Parietal lobe (tissue), 2 donors: ENCODE results near the gene TXNRD3. TPM values are rescaled to one million over a fixed set of nuclear protein-coding genes. Genes with fewer than 3 reads are reported as not detected.

Experiments
- small RNA-seq: library from RNA; depleted of rRNA; stranded (forward); fragments of <200 nt; gene quantifications from one replicate; pipeline ENCODE3, GENCODE V24; 2014; ENCODE audit warnings: low replicate concordance
- total RNA-seq: library from RNA; depleted of rRNA; stranded (reverse); fragments of >200 nt; gene quantifications from one replicate; pipeline ENCODE4 v1.2.3, GENCODE V29; 2014

The TXNRD3 gene
- total RNA-seq, result 16.6 TPM

GRCh38 chr3:126654571-126655383, at the start of gene TXNRD3:
TXNRD3 (minus strand) TSS chr3:126655124.

DNA sequence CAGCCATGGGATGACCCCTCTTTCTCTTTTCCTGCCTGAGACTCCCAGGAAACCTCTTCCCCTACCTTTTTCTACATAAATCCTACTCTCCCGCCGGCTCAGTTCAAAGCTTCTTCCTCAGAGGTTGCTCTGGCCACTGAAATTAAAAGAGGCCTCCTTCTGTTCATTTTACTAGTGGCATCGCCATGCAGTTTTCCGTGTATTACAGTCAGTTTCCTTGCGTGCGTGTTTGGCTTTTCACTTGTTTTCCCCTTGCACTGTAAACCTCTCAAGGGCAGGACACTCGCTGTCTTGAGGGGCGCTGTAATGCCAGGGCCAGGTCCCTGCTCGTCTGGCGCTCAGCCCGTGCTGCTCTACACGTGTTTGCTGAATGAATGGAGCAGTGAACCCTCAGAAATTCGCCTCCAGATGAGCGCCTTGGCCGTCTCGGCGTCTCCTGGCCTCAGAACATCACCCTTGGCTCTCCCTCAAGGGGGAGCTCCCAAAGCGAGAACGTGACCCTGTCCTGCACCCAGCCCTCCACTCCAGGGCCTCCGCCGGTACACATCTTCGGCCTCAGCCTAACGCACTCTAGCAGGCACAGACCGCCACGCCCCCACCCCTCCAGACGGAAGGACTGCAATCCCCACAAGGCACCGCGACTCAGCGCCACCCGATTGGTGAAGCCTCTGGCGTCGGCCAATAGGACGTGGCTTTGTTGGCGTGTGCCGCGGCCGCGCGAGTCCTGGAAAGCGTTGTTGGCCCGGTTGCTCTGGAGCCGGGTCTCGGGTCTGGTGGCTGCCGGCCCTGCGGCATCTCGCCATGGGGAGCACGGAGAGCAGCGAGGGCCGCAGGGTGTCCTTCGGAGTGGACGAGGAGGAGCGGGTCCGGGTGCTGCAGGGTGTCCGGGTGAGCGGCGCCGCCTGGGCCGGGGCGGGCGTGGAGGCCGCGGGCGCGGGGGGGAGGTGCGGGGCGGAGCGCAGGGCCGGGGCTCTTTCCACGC, 48.9 kb upstream of the TXNRD3 start, which contains the start of gene CHCHD6:
CHCHD6 (plus strand) TSS at position 729 of the 982 bp plus-strand sequence; CDS start at position 802, 73 bp downstream.

GRCh38 chr3:126558336-126559071, 96.4 kb downstream of the TXNRD3 start, which contains the start of gene C3orf22:
C3orf22 (minus strand) TSS chr3:126558932; CDS start chr3:126553390, 5,542 bp downstream.

Small RNA genes lying within 50 kb of the gene (small RNA-seq; reads per million reads assigned to genes)
- not detected for gene RNA5SP138

Other genes with a start within 250 kb of the TXNRD3 start
- 74.8 TPM for gene ZXDC, start 179.2 kb downstream of the TXNRD3 start, total RNA-seq
- not detected for gene UROC1, start 137.4 kb downstream of the TXNRD3 start, total RNA-seq
- not detected for gene CHST13, start 131.0 kb downstream of the TXNRD3 start, total RNA-seq
- not detected for gene C3orf22, start 96.2 kb downstream of the TXNRD3 start, total RNA-seq
- gene CHCHD6, start 49.1 kb upstream of the TXNRD3 start, total RNA-seq, result 49.5 TPM